Natural killer cell treated with Interleukin-12 subunit alpha and Interleukin-12 subunit beta and Interleukin-15 and Interleukin-18, amount 100 ng/mL, for 72 hours (primary cell): ENCODE data around the gene PPM1H. TPM values are rescaled to one million over a fixed set of nuclear protein-coding genes. Genes with fewer than 3 reads are reported as not detected.

Experiments used
- ATAC-seq, 2 donors: fragments of 150-1000 bp; cut with Tn5 transposase in 1 of 2; sonication (Bioruptor Pico), chemical (Tn5 transposase) in 1 of 2; 2 replicates each; pipeline ENCODE4 v1.10.0; 2021
- DNase-seq: peaks from one replicate; pipeline ENCODE4 v3.0.0; 2022; ENCODE audit warnings: low spot score
- H3K27ac Mint-ChIP-seq, 2 donors: 1 replicate in 1 of 2; 2 replicates in 1 of 2; pipeline ENCODE4 v1.8.0; 2022; ENCODE audit warnings: mixed read lengths in 2 of 2, mild to moderate bottlenecking in 1 of 2, moderate library complexity in 1 of 2
- H3K27me3 Mint-ChIP-seq, 2 donors: 1 replicate in 1 of 2; 2 replicates in 1 of 2; pipeline ENCODE4 v1.8.0; 2022; ENCODE audit warnings: mixed read lengths in 2 of 2
- H3K36me3 Mint-ChIP-seq: one replicate; pipeline ENCODE4 v1.8.0; 2022; ENCODE audit warnings: mixed read lengths
- H3K4me1 Mint-ChIP-seq, 2 donors: 1 replicate in 1 of 2; 2 replicates in 1 of 2; pipeline ENCODE4 v1.8.0; 2022; ENCODE audit warnings: low read depth in 2 of 2, mixed read lengths in 2 of 2, mild to moderate bottlenecking in 1 of 2
- H3K4me3 Mint-ChIP-seq: one replicate; pipeline ENCODE4 v1.8.0; 2022; ENCODE audit warnings: mixed read lengths
- H3K9me3 Mint-ChIP-seq: 2 replicates; pipeline ENCODE4 v1.8.0; 2022; ENCODE audit warnings: mixed read lengths
- total RNA-seq, 2 donors: library from RNA; stranded (reverse); gene quantifications; one replicate each; pipeline ENCODE4 v1.2.3, GENCODE V29; 2022

The PPM1H gene
- total RNA-seq, 2 donors from 2014 or later: 0.38 TPM; not detected in 1

GRCh38 chr12:62657363-62657632 lies 277.7 kb downstream of the PPM1H start:
- H3K27me3 Mint-ChIP-seq: peaks cover 27 to 48% of the 10 kb centered on the region in 2 donors
- peaks cover 4% of the 10 kb centered on the region for H3K36me3 Mint-ChIP-seq
- H3K9me3 Mint-ChIP-seq: no peaks in the 10 kb centered on the region
- no peak overlapping the region for H3K27ac Mint-ChIP-seq
- H3K4me3 Mint-ChIP-seq: no peak overlapping the region
- ATAC-seq (no peak), DNase-seq (no peak)
- peaks cover 9 to 11% of the 10 kb centered on the region in 2 donors for H3K4me1 Mint-ChIP-seq

- Mint-ChIP-seq H3K4me1 (peaks cover 9 to 11% of the 10 kb centered on the region in 2 donors), H3K9me3 (no peaks in the 10 kb centered on the region), H3K4me3 (no peak overlapping the region), H3K27ac (no peak overlapping the region), H3K36me3 (peaks cover 4% of the 10 kb centered on the region), H3K27me3 (peaks cover 27 to 48% of the 10 kb centered on the region in 2 donors)
- ATAC-seq (no peak), DNase-seq (no peak)
Observed at GRCh38 chr12:62656591-62657362, 278.2 kb downstream of the PPM1H start.

- Mint-ChIP-seq H3K4me3 (no peak overlapping the region), H3K27me3 (peaks cover 27 to 48% of the 10 kb centered on the region in 2 donors), H3K36me3 (peaks cover 4% of the 10 kb centered on the region)
Observed at GRCh38 chr12:62655666-62656151, 279.2 kb downstream of the PPM1H start.

GRCh38 chr12:62654326-62655241 lies 280.4 kb downstream of the PPM1H start:
- no peak for DNase-seq
- no peak overlapping the region for H3K27ac Mint-ChIP-seq
- no peak overlapping the region for H3K4me3 Mint-ChIP-seq
- H3K9me3 Mint-ChIP-seq: no peaks in the 10 kb centered on the region
- peaks cover 4% of the 10 kb centered on the region for H3K36me3 Mint-ChIP-seq
- peaks cover 8 to 9% of the 10 kb centered on the region in 2 donors for H3K4me1 Mint-ChIP-seq
- peaks cover 27 to 41% of the 10 kb centered on the region in 2 donors for H3K27me3 Mint-ChIP-seq
- ATAC-seq: peak; percentile 70 to 75

More at GRCh38 chr12:62655666-62656151, 279.2 kb downstream of the PPM1H start:
- Mint-ChIP-seq H3K9me3 (no peaks in the 10 kb centered on the region), H3K4me1 (peaks cover 8 to 9% of the 10 kb centered on the region in 2 donors), H3K27ac (no peak overlapping the region)
- no peak for DNase-seq
- ATAC-seq: no peak

GRCh38 chr12:62653740-62654139 lies 281.2 kb downstream of the PPM1H start:
- Mint-ChIP-seq H3K4me1 (peaks cover 8 to 9% of the 10 kb centered on the region in 2 donors), H3K27ac (no peak overlapping the region), H3K9me3 (no peaks in the 10 kb centered on the region), H3K27me3 (peaks cover 27 to 36% of the 10 kb centered on the region in 2 donors), H3K4me3 (no peak overlapping the region), H3K36me3 (peaks cover 4% of the 10 kb centered on the region)
- DNase-seq (no peak), ATAC-seq (no peak)

GRCh38 chr12:62653304-62653703 lies 281.6 kb downstream of the PPM1H start:
- Mint-ChIP-seq H3K36me3 (peaks cover 4% of the 10 kb centered on the region), H3K9me3 (no peaks in the 10 kb centered on the region), H3K27me3 (peaks cover 25 to 36% of the 10 kb centered on the region in 2 donors), H3K4me1 (peaks cover 8 to 9% of the 10 kb centered on the region in 2 donors), H3K27ac (no peak overlapping the region), H3K4me3 (no peak overlapping the region)
- DNase-seq: no peak
- no peak for ATAC-seq

- no peak for DNase-seq
- Mint-ChIP-seq H3K9me3 (no peaks in the 10 kb centered on the region), H3K4me3 (no peak overlapping the region), H3K27me3 (peaks cover 21 to 29% of the 10 kb centered on the region in 2 donors), H3K27ac (no peak overlapping the region), H3K36me3 (peaks cover 4% of the 10 kb centered on the region), H3K4me1 (peaks cover 8 to 9% of the 10 kb centered on the region in 2 donors)
- no peak for ATAC-seq
Observed at GRCh38 chr12:62651138-62651537, 283.8 kb downstream of the PPM1H start.

GRCh38 chr12:62649412-62650138 lies 285.4 kb downstream of the PPM1H start:
- peaks cover 13 to 16% of the 10 kb centered on the region in 2 donors for H3K27me3 Mint-ChIP-seq
- H3K4me3 Mint-ChIP-seq: no peak overlapping the region
- H3K36me3 Mint-ChIP-seq: peaks cover 4% of the 10 kb centered on the region
- H3K9me3 Mint-ChIP-seq: no peaks in the 10 kb centered on the region
- H3K4me1 Mint-ChIP-seq: peaks cover 4% of the 10 kb centered on the region in 2 donors
- no peak overlapping the region for H3K27ac Mint-ChIP-seq
- DNase-seq (no peak), ATAC-seq (no peak)

GRCh38 chr12:62647586-62647985 lies 287.4 kb downstream of the PPM1H start:
- Mint-ChIP-seq H3K4me1 (no peaks in the 10 kb centered on the region), H3K27me3 (peaks cover under 1 to 1% of the 10 kb centered on the region in 2 donors), H3K27ac (peak overlapping the region in 1 of 2 donors; percentile 54), H3K9me3 (no peaks in the 10 kb centered on the region), H3K36me3 (no peaks in the 10 kb centered on the region), H3K4me3 (no peak overlapping the region)
- ATAC-seq (no peak), DNase-seq (no peak)

GRCh38 chr12:62646566-62646965 lies 288.4 kb downstream of the PPM1H start:
- Mint-ChIP-seq H3K9me3 (no peaks in the 10 kb centered on the region), H3K36me3 (no peaks in the 10 kb centered on the region), H3K4me3 (no peak overlapping the region), H3K27me3 (no peaks in the 10 kb centered on the region), H3K27ac (peak overlapping the region in 1 of 2 donors; percentile 54), H3K4me1 (peaks cover 1 to 10% of the 10 kb centered on the region in 2 donors)
- ATAC-seq (no peak), DNase-seq (no peak)

GRCh38 chr12:62643486-62643885 lies 291.5 kb downstream of the PPM1H start:
- Mint-ChIP-seq H3K9me3 (no peaks in the 10 kb centered on the region), H3K36me3 (no peaks in the 10 kb centered on the region), H3K27me3 (no peaks in the 10 kb centered on the region), H3K4me1 (peaks cover 10 to 19% of the 10 kb centered on the region in 2 donors), H3K27ac (peak overlapping the region in 1 of 2 donors; percentile 31), H3K4me3 (no peak overlapping the region)
- no peak for DNase-seq
- no peak for ATAC-seq

GRCh38 chr12:62642486-62642885 lies 292.5 kb downstream of the PPM1H start:
- peak overlapping the region; percentile 65 for H3K4me3 Mint-ChIP-seq
- H3K9me3 Mint-ChIP-seq: no peaks in the 10 kb centered on the region
- H3K27ac Mint-ChIP-seq: no peak overlapping the region
- H3K27me3 Mint-ChIP-seq: no peaks in the 10 kb centered on the region
- no peak for ATAC-seq
- no peaks in the 10 kb centered on the region for H3K36me3 Mint-ChIP-seq
- peaks cover 10 to 19% of the 10 kb centered on the region in 2 donors for H3K4me1 Mint-ChIP-seq
- DNase-seq: no peak

- Mint-ChIP-seq H3K27ac (peak overlapping the region; percentile 64 to 76), H3K36me3 (no peaks in the 10 kb centered on the region), H3K9me3 (no peaks in the 10 kb centered on the region), H3K4me1 (peaks cover 10 to 19% of the 10 kb centered on the region in 2 donors), H3K27me3 (peaks cover 0 to 2% of the 10 kb centered on the region in 2 donors), H3K4me3 (peak overlapping the region; percentile 65)
- DNase-seq: no peak
- ATAC-seq: peak; percentile 92 to 96
Observed at GRCh38 chr12:62640910-62641448, 294.0 kb downstream of the PPM1H start.
